Duodenal mucosa (tissue), 2 donors: ENCODE measurements around the gene GRIA3.
"Not testable (repeated sequence)": the region's sequence is repeated elsewhere in the genome, so short reads cannot be mapped to it uniquely, and the experiment has no call there.

Experiments used
- H3K27ac ChIP-seq: one replicate; pipeline ENCODE4 v1.7.0; 2013; ENCODE audit warnings: low read depth, low read length
- H3K27me3 ChIP-seq, 2 donors: one replicate each; pipeline ENCODE4 v1.7.0; 2013; ENCODE audit warnings: low read length in 2 of 2, control low read depth in 1 of 2; ENCODE audit not compliant: insufficient read depth in 2 of 2, control insufficient read depth in 1 of 2
- H3K36me3 ChIP-seq, 2 donors: one replicate each; pipeline ENCODE4 v1.7.0; 2013; ENCODE audit warnings: low read length in 2 of 2, control low read depth in 1 of 2; ENCODE audit not compliant: insufficient read depth in 2 of 2, control insufficient read depth in 1 of 2
- H3K4me1 ChIP-seq, 2 donors: one replicate each; pipeline ENCODE4 v1.7.0; 2013; ENCODE audit warnings: low read length in 2 of 2, control low read depth in 1 of 2; ENCODE audit not compliant: insufficient read depth in 2 of 2, control insufficient read depth in 1 of 2
- H3K4me3 ChIP-seq, 2 donors: one replicate each; pipeline ENCODE4 v1.7.0; 2013; ENCODE audit warnings: low read length in 2 of 2, low read depth in 1 of 2
- H3K9ac ChIP-seq, 2 donors: one replicate each; pipeline ENCODE4 v1.7.0; 2013; ENCODE audit warnings: low read length in 2 of 2, low read depth in 1 of 2
- H3K9me3 ChIP-seq, 2 donors: one replicate each; pipeline ENCODE4 v1.7.0; 2013; ENCODE audit warnings: low read length in 2 of 2, control low read depth in 1 of 2; ENCODE audit not compliant: control insufficient read depth in 1 of 2

The GRIA3 gene

DNA sequence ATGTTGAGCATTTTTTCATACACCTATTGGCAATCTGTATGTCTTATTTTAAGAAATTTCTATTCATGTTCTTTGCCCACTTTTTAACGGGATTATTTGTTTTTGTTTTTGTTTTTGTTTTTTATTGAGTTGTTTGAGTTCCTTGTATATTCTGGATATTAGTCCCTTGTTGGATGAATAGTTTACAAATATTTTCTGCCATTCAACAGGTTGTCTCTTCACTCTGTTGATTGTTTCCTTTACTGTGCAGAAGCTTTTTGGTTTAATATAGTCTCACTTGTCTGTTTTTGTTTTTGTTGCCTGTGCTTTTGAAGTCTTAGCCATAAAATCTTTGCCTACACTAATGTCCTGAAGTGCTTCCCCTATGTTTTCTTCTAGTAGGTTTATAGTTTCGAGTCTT lies 202.1 kb downstream of the GRIA3 start:
- not testable (repeated sequence) for H3K9ac ChIP-seq, H3K9me3 ChIP-seq, H3K4me1 ChIP-seq, H3K36me3 ChIP-seq, H3K27me3 ChIP-seq, H3K4me3 ChIP-seq, H3K27ac ChIP-seq

DNA sequence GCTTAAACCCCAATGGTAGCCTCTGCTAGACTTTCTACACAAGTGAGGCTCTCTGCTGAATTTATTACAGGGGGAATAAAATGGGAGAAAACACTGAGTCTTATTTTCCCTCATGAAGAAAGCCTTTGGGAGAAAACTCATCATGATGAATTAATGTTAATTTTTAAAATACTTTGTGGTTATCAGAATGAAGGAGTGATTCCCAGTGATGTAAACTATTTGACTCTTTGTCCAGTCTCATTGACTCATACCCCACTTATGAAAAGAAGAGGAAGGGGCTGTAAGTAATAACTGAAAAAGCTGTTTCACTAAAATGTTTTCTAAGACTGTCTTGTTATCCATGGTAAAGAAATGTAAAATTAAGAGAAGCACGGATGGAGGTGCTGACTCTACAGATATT lies 208.8 kb downstream of the GRIA3 start:
- no peaks in the 10 kb centered on the region for H3K36me3 ChIP-seq
- no peak overlapping the region for H3K27ac ChIP-seq
- H3K9ac ChIP-seq, result no peak overlapping the region

DNA sequence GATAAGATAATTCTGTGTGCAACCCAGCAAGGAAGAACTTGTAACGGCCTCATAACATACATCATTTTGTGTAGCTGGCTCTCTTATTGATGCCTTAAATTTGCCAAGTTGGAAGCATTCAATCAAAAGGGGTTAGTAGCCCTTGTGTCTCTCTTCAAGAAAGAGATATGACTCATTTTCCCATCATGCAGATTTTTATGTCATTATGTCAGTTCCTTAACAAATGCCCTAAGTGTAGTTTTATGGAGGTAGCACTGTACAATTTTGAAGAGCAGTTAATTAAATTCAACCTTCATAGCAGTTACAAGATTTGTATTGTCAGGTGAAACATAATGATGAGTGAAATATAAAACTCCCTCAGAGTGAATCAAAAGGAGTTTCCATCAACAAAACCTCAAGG lies 215.6 kb downstream of the GRIA3 start:
- H3K9me3 ChIP-seq, result no peaks in the 10 kb centered on the region
- no peaks in the 10 kb centered on the region for H3K4me1 ChIP-seq
- H3K9ac ChIP-seq, result no peak overlapping the region
- H3K27ac ChIP-seq, result no peak overlapping the region
- no peak overlapping the region for H3K4me3 ChIP-seq
- no peaks in the 10 kb centered on the region for H3K27me3 ChIP-seq
- H3K36me3 ChIP-seq, result no peaks in the 10 kb centered on the region

More for the DNA sequence above, 208.8 kb downstream of the GRIA3 start:
- H3K9me3 ChIP-seq, result no peaks in the 10 kb centered on the region
- no peak overlapping the region for H3K4me3 ChIP-seq
- no peaks in the 10 kb centered on the region for H3K27me3 ChIP-seq
- H3K4me1 ChIP-seq, result no peaks in the 10 kb centered on the region

DNA sequence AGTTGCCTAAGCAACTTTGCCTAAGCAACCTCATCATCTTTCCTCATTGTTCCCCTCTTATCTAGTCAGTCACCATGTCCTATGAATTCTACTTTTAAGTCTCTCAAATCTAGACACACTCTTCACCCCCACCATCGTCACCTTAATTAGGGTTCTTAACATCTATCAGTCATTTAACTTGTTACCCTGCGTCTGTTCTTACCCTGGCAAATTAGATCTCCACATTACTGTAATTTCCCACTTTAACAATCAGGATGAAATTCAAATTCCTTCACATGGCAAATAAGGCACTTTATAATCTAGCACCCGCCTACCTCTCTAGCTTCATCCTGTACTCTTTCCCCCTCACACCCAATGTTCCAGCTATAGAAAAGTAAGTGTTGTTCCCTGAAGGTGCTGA lies 221.2 kb downstream of the GRIA3 start:
- Histone ChIP-seq H3K27ac (no peak overlapping the region), H3K27me3 (no peaks in the 10 kb centered on the region), H3K36me3 (no peaks in the 10 kb centered on the region), H3K4me3 (no peak overlapping the region), H3K9ac (no peak overlapping the region), H3K4me1 (no peaks in the 10 kb centered on the region), H3K9me3 (no peaks in the 10 kb centered on the region)

DNA sequence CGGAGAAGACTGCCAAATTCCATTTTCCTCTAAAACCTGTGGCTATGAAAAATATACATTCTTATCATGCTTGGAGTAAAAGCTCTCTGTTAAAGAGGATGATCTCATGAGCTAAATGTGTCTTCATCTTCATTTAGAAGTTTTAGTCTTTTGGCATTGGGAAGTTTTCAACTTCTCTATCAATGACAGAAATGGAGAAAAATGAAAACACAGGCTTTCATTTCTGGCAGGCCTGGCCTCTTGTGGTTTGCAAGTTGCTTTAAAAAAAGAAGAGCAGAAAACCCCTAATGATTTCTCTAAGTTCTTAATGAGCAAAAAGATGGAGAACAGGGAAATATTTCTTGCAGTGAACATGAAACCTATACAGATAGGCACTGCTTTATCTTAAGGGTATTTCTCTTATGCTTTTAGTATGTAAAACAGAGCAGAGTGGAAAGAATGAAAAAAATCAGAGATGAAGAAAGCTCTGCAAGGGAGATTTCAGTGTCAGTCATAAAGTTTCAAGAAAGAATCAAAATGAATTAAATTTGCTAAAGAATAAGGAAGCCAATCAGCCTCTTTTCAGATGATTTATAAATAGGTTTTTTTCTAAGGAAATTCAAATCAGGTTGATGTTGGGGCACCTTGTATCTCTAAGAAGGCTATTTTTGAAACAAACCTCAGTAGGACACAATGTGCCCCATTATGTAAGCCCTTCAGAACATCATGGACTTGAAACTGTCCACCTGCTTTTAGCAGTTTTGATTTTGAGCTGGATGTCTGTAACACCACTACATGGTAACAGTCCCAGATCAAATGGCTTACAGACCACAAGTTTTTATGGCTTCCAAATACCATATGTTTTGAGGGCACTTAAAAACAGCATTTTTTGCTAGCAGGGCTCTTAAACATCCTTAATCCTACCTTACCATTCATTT lies 225.0 kb downstream of the GRIA3 start:
- no peaks in the 10 kb centered on the region for H3K36me3 ChIP-seq
- no peaks in the 10 kb centered on the region for H3K27me3 ChIP-seq
- H3K9me3 ChIP-seq, result no peaks in the 10 kb centered on the region
- no peaks in the 10 kb centered on the region for H3K4me1 ChIP-seq
- H3K9ac ChIP-seq, result no peak overlapping the region
- no peak overlapping the region for H3K4me3 ChIP-seq
- H3K27ac ChIP-seq, result no peak overlapping the region

DNA sequence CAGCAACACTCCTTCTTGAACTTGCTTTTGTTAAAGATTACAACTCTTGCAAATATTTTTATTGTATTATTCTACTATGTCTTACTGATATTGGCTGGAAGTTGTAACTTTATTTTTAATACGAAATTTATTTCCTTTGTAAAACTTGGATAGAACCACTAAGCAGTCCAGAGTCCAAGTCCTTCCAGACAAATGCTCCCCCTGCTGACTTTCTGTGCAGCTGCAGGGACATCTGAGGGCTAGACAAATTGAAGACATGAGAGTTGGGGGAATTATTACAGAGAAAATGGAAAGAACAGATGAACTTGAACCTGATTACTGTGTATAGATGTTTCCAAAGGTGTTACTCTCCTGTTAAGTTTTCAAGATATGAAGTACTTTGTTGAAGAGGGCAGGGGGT lies 238.8 kb downstream of the GRIA3 start:
- no peaks in the 10 kb centered on the region for H3K36me3 ChIP-seq
- H3K4me1 ChIP-seq, result no peaks in the 10 kb centered on the region
- H3K4me3 ChIP-seq, result no peak overlapping the region
- no peak overlapping the region for H3K9ac ChIP-seq
- H3K27ac ChIP-seq, result no peak overlapping the region
- H3K9me3 ChIP-seq, result no peaks in the 10 kb centered on the region
- no peaks in the 10 kb centered on the region for H3K27me3 ChIP-seq

DNA sequence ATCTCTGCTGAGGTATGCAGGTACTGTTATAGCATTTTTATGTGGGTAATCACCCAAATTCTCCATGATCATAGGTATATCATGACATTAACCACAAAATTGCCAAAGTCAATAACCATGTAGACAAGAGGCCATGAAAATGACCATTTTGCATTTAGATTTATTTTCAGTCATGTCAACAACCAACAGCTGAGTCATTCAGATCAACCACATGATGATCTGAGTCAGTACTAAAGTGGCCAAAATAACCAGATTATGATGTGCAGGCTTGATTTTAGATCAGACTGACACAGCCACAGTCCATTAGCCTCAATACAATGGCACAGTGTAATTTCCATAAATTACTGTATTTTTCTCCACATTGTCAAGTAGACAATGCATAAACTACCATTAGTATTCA lies 240.5 kb downstream of the GRIA3 start:
- Histone ChIP-seq H3K27me3 (no peaks in the 10 kb centered on the region), H3K9me3 (no peaks in the 10 kb centered on the region), H3K36me3 (no peaks in the 10 kb centered on the region), H3K9ac (no peak overlapping the region), H3K4me1 (no peaks in the 10 kb centered on the region), H3K4me3 (no peak overlapping the region), H3K27ac (no peak overlapping the region)

DNA sequence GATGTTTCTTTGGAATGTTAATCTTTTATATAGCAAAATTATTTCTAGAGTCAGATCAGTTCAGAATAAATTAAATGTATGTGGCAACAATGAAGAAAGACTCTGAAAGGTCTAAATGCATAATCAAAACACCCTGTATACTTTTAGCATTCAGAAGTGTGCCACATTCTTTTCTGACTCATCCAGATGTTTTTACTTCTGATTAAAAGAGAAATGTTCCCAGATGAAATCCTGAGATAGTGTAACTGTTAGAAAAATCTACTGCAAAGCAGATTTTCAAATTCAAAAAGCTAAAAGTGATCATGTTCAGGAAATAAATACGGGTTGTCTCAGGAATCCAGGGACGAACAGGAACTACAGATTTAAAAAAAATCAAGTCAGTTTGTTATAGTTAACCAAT lies 241.4 kb downstream of the GRIA3 start:
- Histone ChIP-seq H3K4me1 (no peaks in the 10 kb centered on the region), H3K36me3 (no peaks in the 10 kb centered on the region), H3K4me3 (no peak overlapping the region), H3K27me3 (no peaks in the 10 kb centered on the region), H3K27ac (no peak overlapping the region), H3K9me3 (no peaks in the 10 kb centered on the region), H3K9ac (no peak overlapping the region)

DNA sequence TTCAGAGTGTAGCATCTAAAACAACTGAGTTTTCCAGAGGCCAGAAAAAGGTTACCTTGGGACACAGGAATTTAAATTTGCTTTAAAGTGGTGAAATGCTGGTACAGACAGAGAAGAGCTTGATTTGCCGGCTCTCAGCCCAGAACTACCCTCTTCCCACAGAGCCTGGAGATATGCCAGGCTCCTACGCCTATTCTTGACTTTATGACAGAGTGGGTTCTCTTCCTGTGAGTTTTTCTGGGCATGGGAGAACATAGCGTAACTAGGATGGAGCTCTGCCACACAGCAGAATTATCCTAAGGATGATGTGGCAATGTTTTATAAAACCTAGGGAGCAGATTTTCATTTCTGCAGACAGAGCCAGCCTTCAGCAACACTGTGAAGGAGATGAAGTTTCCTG lies 241.8 kb downstream of the GRIA3 start:
- H3K9ac ChIP-seq, result no peak overlapping the region
- no peaks in the 10 kb centered on the region for H3K27me3 ChIP-seq
- H3K4me1 ChIP-seq, result no peaks in the 10 kb centered on the region
- no peaks in the 10 kb centered on the region for H3K9me3 ChIP-seq
- H3K27ac ChIP-seq, result no peak overlapping the region
- H3K36me3 ChIP-seq, result no peaks in the 10 kb centered on the region
- H3K4me3 ChIP-seq, result no peak overlapping the region

DNA sequence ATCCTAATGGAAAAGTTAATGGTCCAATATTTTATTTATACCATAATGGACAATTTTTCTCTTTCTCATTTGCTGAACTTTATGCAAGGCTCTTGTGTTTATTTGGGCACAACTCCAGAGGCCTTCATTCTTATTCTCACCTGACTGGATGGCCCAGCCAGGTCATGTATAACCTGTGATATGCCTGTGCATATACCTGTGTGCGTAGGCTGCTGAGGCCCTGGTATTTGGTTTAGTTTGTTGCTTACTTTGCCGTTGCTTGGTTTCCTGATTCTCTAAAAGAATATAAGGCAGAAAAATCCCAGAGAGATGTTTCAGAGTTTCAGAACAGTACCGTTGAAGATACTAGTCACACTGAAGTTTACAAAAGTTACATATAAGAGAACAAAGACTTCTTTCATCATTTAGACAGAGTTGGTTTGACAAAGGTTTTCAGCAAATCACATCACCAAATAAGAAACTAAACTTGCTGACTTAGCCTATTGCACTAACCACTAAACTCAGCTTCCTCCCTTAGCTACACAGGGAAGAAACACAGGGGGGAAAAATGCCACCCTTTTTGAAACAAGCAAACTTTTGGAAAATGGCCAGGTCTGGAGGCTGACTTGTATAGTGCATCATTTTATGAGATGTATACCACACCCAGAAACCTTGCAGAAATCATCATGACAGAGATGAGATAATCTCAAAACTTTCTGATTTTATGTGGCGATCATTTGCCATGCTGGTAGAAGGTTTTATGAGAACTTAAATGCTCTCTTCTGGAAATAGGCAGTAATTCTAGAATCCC lies 248.5 kb downstream of the GRIA3 start:
- H3K27ac ChIP-seq, result no peak overlapping the region
- no peak overlapping the region for H3K4me3 ChIP-seq
- H3K4me1 ChIP-seq, result no peaks in the 10 kb centered on the region
- no peaks in the 10 kb centered on the region for H3K36me3 ChIP-seq
- no peaks in the 10 kb centered on the region for H3K9me3 ChIP-seq
- H3K27me3 ChIP-seq, result no peaks in the 10 kb centered on the region
- H3K9ac ChIP-seq, result no peak overlapping the region
